Daoy (cell line): ENCODE results near the gene CLCN3. TPM values are rescaled to one million over a fixed set of nuclear protein-coding genes. Genes with fewer than 3 reads are reported as not detected.

ENCODE experiments used
- total RNA-seq: library from RNA; depleted of rRNA; stranded (reverse); fragments of >200 nt; shearing (Covaris generic); gene quantifications from 2 replicates; pipeline ENCODE4 v1.2.3, GENCODE V29; 2014; rRNA removed

Gene CLCN3
- total RNA-seq, 1 experiment from 2014 or later = 10.7 TPM

Other genes with a start within 250 kb of the CLCN3 start
- 3.8 and 4.7 TPM in 2 replicates for gene NEK1, start 8.0 kb upstream of the CLCN3 start, total RNA-seq
- 23.3 and 34.4 TPM in 2 replicates for gene HPF1, start 137.4 kb downstream of the CLCN3 start, total RNA-seq